IPS-NIHi7 (cell line): ENCODE data around the gene SUCLA2.
"Not testable (repeated sequence)": the region's sequence is repeated elsewhere in the genome, so short reads cannot be mapped to it uniquely, and the experiment has no call there.

Source experiments
- DNase-seq: peaks from one replicate; pipeline ENCODE4 v3.0.0; 2012; ENCODE audit warnings: mixed read lengths; ENCODE audit errors: extremely low spot score

SUCLA2 gene

GRCh38 chr13:47991859-47992258, 9.2 kb downstream of the SUCLA2 start:
- DNase-seq, result no peak

- no peak for DNase-seq
Measured at GRCh38 chr13:47990920-47991466, 10.1 kb downstream of the SUCLA2 start.

- DNase-seq, result no peak
Measured at GRCh38 chr13:47990427-47990826, 10.6 kb downstream of the SUCLA2 start.

GRCh38 chr13:47983070-47983469, 18.0 kb downstream of the SUCLA2 start:
- DNase-seq, result no peak

- no peak for DNase-seq
Measured at GRCh38 chr13:47976325-47976724, 24.7 kb downstream of the SUCLA2 start.

- no peak for DNase-seq
Measured at GRCh38 chr13:47964863-47965262, 36.2 kb downstream of the SUCLA2 start.

- no peak for DNase-seq
Measured at GRCh38 chr13:47962237-47962636, 38.8 kb downstream of the SUCLA2 start.

- DNase-seq, result no peak
Measured at GRCh38 chr13:47959468-47960247, 41.4 kb downstream of the SUCLA2 start.

- DNase-seq, result no peak
Measured at GRCh38 chr13:47957073-47957472, 44.0 kb downstream of the SUCLA2 start.

GRCh38 chr13:47955836-47956235, 45.2 kb downstream of the SUCLA2 start:
- no peak for DNase-seq

- DNase-seq, result no peak
Measured at GRCh38 chr13:47949799-47950198, 51.3 kb downstream of the SUCLA2 start.

- no peak for DNase-seq
Measured at GRCh38 chr13:47945738-47946137, 55.3 kb downstream of the SUCLA2 start.

- DNase-seq, result not testable (repeated sequence)
Measured at GRCh38 chr13:47945146-47945545, 55.9 kb downstream of the SUCLA2 start.

GRCh38 chr13:47934371-47934770, 66.7 kb downstream of the SUCLA2 start:
- DNase-seq, result no peak

- DNase-seq, result no peak
Measured at GRCh38 chr13:47932950-47933923, 67.8 kb downstream of the SUCLA2 start.

GRCh38 chr13:47930649-47931165, 70.4 kb downstream of the SUCLA2 start:
- DNase-seq, result no peak

GRCh38 chr13:47929156-47929555, 71.9 kb downstream of the SUCLA2 start:
- no peak for DNase-seq

GRCh38 chr13:47917022-47917574, 84.0 kb downstream of the SUCLA2 start:
- DNase-seq, result no peak

- no peak for DNase-seq
Measured at GRCh38 chr13:47908197-47908902, 92.7 kb downstream of the SUCLA2 start.

GRCh38 chr13:47904891-47905290, 96.2 kb downstream of the SUCLA2 start:
- no peak for DNase-seq

- DNase-seq, result no peak
Measured at GRCh38 chr13:47904241-47904640, 96.8 kb downstream of the SUCLA2 start.
